Nephron (organoid): ENCODE measurements around the gene PRTN3.
"Not testable (repeated sequence)": the region's sequence is repeated elsewhere in the genome, so short reads cannot be mapped to it uniquely, and the experiment has no call there.

ENCODE experiments used
- H3K27ac Mint-ChIP-seq, 3 experiments: 2 replicates each; pipeline ENCODE4 v1.8.0; 2020; ENCODE audit warnings: mixed read lengths in 3 of 3, mild to moderate bottlenecking in 2 of 3, moderate library complexity in 1 of 3
- H3K27me3 Mint-ChIP-seq: 2 replicates; pipeline ENCODE4 v1.8.0; 2021; ENCODE audit warnings: low read depth, mild to moderate bottlenecking, moderate library complexity, mixed read lengths
- H3K36me3 Mint-ChIP-seq: 2 replicates; pipeline ENCODE4 v1.8.0; 2020; ENCODE audit warnings: low read depth, mixed read lengths
- H3K4me1 Mint-ChIP-seq: 2 replicates; pipeline ENCODE4 v1.8.0; 2020; ENCODE audit warnings: mixed read lengths
- H3K4me3 Mint-ChIP-seq, 3 experiments: 2 replicates each; pipeline ENCODE4 v1.8.0; 2020; ENCODE audit warnings: mild to moderate bottlenecking in 3 of 3, mixed read lengths in 3 of 3, moderate library complexity in 2 of 3
- H3K9me3 Mint-ChIP-seq: 2 replicates; pipeline ENCODE4 v1.8.0; 2020; ENCODE audit warnings: mixed read lengths
- TF ChIP-seq, protein P1 (sequence below), 3 experiments: fragments of 200-600 bp; sonication (generic); IDR thresholded peaks; one replicate each; pipeline ENCODE4 v1.5.0; 2021; ENCODE audit warnings: antibody characterized with exemption in 3 of 3; ENCODE audit not compliant: unreplicated experiment in 3 of 3

Gene PRTN3

DNA sequence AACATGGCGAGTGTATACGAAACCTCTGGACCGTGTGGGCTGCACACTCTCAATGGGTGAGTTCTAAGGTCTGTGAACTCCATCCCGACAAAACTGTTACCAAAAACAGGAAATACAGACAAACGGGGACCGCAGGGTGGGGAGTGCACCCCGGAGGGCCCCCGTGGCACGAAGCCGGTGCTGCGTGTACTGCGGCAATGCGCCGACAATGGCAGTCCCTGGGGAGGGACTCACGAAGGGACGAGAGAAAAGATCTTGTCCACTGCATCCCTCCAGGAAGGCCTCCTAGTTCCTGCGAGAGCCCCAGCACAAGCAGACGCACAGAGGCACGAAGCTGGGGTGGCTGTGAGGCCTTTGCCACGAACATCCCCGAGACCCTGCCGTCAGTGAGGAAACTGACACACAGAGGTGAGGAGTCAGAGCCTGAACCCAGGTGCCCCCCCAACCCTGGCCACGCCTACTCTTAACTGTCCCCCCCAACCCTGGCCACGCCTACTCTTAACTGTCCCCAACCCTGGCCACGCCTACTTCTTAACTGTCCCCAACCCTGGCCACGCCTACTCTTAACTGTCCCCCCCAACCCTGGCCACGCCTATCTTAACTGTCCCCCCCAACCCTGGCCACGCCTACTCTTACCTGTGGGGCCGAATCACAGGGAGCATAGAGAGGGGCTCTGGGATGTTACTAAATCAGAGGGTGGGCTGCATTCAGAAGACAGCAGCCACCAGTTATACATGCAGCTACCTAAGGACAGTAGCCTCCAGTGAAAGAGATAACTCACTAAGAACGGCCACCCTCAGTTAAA is 48.0 kb downstream of the PRTN3 start:
- Mint-ChIP-seq H3K36me3 (peaks cover 22% of the 10 kb centered on the region), H3K27me3 (no peaks in the 10 kb centered on the region), H3K4me3 (peak overlapping the region; percentile 61 to 84 (median 82)), H3K27ac (peak overlapping the region in 1 of 3 experiments; percentile 13), H3K9me3 (no peaks in the 10 kb centered on the region), H3K4me1 (peaks cover 5% of the 10 kb centered on the region)
- TF ChIP-seq, protein P1, sequence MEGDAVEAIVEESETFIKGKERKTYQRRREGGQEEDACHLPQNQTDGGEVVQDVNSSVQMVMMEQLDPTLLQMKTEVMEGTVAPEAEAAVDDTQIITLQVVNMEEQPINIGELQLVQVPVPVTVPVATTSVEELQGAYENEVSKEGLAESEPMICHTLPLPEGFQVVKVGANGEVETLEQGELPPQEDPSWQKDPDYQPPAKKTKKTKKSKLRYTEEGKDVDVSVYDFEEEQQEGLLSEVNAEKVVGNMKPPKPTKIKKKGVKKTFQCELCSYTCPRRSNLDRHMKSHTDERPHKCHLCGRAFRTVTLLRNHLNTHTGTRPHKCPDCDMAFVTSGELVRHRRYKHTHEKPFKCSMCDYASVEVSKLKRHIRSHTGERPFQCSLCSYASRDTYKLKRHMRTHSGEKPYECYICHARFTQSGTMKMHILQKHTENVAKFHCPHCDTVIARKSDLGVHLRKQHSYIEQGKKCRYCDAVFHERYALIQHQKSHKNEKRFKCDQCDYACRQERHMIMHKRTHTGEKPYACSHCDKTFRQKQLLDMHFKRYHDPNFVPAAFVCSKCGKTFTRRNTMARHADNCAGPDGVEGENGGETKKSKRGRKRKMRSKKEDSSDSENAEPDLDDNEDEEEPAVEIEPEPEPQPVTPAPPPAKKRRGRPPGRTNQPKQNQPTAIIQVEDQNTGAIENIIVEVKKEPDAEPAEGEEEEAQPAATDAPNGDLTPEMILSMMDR (IDR thresholded peaks at IDR 0.05; ENCODE audit: unreplicated experiment in 3 of 3), result no peak

- no peaks in the 10 kb centered on the region for H3K27me3 Mint-ChIP-seq
- H3K4me3 Mint-ChIP-seq, result peak overlapping the region; percentile 52 to 72 (median 70)
- peaks cover 22% of the 10 kb centered on the region for H3K36me3 Mint-ChIP-seq
- TF ChIP-seq, protein P1 (IDR thresholded peaks at IDR 0.05; ENCODE audit: unreplicated experiment in 3 of 3), result no peak
- peak overlapping the region in 1 of 3 experiments; percentile 13 for H3K27ac Mint-ChIP-seq
- peaks cover 5% of the 10 kb centered on the region for H3K4me1 Mint-ChIP-seq
- no peaks in the 10 kb centered on the region for H3K9me3 Mint-ChIP-seq
Observed at GRCh38 chr19:889662-890295, 49.0 kb downstream of the PRTN3 start.

GRCh38 chr19:890831-891230 is 50.0 kb downstream of the PRTN3 start:
- TF ChIP-seq, protein P1 (IDR thresholded peaks at IDR 0.05; ENCODE audit: unreplicated experiment in 3 of 3), result no peak
- H3K27ac Mint-ChIP-seq, result peak overlapping the region in 1 of 3 experiments; percentile 73
- H3K27me3 Mint-ChIP-seq, result no peaks in the 10 kb centered on the region
- H3K4me1 Mint-ChIP-seq, result peaks cover 5% of the 10 kb centered on the region
- peaks cover 22% of the 10 kb centered on the region for H3K36me3 Mint-ChIP-seq
- peak overlapping the region; percentile 81 to 86 (median 82) for H3K4me3 Mint-ChIP-seq
- H3K9me3 Mint-ChIP-seq, result no peaks in the 10 kb centered on the region

DNA sequence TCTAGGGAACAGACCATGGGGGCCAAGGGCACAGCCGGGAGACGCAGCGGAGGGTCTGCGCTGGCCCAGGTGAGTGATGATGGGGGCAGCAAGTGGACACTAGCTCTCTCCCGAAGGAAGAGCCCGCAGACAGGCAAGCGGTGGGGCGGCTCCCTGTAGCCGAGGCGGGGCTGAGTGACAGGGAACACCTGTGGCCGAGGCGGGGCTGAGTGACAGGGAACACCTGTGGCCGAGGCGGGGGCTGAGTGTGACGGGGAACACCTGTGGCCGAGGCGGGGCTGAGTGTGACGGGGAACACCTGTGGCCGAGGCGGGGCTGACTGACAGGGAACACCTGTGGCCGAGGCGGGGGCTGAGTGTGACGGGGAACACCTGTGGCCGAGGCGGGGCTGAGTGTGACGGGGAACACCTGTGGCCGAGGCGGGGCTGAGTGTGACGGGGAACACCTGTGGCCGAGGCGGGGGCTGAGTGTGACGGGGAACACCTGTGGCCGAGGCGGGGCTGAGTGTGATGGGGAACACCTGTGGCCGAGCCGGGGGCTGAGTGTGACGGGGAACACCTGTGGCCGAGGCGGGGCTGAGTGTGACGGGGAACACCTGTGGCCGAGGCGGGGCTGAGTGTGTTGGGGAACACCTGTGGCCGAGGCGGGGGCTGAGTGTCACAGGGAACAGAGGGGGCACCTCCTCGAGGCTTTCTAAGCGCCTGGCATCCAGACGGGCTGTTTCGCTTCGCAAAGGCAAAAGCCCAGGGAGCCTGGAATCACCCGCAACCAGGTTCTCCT is 50.8 kb downstream of the PRTN3 start:
- H3K27ac Mint-ChIP-seq, result peak overlapping the region in 2 of 3 experiments; percentile 99 to 100
- H3K36me3 Mint-ChIP-seq, result peaks cover 19% of the 10 kb centered on the region
- H3K9me3 Mint-ChIP-seq, H3K4me1 Mint-ChIP-seq, H3K27me3 Mint-ChIP-seq: not testable (repeated sequence)
- peak overlapping the region; percentile 91 to 94 (median 93) for H3K4me3 Mint-ChIP-seq

DNA sequence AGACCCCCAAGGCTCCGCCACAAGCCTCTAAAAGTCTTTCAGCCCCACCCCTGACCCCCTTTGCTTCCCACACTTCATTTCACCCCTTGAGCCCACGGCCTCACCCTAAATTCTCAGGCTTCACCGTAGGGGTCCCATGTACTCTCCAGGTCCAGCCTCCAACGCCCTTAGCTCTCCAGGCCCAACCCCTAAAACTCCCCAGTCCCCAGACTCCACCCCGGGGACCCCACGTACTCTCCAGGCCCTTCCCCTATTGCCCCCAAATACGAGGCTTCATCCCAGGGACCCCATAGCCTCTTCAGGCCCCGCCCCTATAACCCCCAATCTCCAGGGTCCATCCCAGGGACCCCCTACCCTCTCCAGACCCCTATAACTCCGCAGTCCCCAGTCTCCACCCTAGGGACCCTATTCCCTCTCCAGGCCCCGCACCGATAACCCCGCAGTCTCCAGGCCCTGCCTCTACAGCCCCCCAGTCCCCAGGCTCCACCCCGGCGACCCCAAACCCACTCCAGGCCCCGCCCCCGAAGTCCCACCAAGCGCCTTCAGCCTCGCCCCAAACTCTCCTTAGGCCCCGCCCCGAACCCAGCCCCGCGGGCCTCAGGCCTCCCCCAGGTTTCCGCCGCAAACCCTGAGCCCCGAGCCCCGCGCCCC is 51.6 kb downstream of the PRTN3 start:
- Mint-ChIP-seq H3K27me3 (no peaks in the 10 kb centered on the region), H3K4me3 (peak overlapping the region; percentile 91 to 94 (median 93)), H3K36me3 (peaks cover 19% of the 10 kb centered on the region), H3K4me1 (peaks cover 5% of the 10 kb centered on the region), H3K27ac (peak overlapping the region; percentile 95 to 100 (median 99)), H3K9me3 (no peaks in the 10 kb centered on the region)
- TF ChIP-seq, protein P1 (IDR thresholded peaks at IDR 0.05; ENCODE audit: unreplicated experiment in 3 of 3), result no peak
